Measurements from ENCODE around the gene TMEFF2. TPM values are rescaled to one million over a fixed set of nuclear protein-coding genes. Genes with fewer than 3 reads are reported as not detected.
"Not testable (repeated sequence)": the region's sequence is repeated elsewhere in the genome, so short reads cannot be mapped to it uniquely, and the experiment has no call there.

The TMEFF2 gene
- total RNA-seq, 1 donor: not detected

DNA sequence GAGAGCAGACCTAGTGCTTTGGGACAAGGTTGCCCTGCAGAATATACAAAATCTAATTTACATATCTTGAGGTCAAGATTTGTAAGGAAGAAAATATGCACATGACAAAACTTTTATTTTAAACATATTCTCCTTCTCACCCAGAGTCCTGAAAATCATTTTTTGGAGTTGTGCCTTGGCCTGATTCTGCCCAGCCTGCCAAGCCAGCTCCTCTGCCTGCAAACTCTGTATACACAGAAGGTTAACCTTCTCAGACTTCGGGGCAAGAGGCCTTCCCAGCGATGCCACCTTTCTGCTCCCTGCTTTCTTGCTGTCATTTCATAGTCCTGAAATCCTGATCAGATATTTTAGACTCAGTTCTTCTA, 252.0 kb downstream of the TMEFF2 start:
- no peak for DNase-seq (ENCODE audit: low read depth in 2 of 3, low spot score in 2 of 3)

DNA sequence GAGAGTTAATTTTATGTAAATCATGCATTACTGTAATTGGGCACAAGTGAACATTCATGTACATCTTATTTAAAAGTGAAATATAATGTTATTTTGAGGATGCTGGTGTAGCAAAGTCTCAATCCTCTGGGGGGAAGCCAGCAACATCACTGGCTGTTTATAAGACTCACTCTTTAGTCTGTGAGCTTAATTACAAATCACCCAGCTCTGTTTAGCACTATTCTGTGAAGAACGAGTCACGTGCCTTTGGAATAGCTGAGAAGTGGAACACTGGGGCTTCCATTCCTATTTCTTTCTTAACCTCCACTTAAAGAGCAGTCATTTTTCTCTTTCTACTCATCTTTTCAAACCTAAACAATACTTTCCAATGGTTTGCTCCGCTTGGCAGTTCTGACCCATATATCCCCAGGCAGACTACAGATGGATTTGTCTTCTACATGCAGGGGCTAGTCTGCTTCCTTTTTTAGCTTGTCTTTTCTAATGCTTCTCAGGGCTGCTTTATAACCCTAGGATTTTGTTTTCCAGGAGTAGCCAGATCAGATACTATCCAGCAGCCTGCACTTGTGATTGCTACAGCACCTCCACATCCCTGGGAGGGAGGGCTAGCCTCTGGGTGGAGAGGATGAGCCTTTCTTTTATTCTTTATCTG, 252.5 kb downstream of the TMEFF2 start:
- DNase-seq (ENCODE audit: low read depth in 2 of 3, low spot score in 2 of 3): no peak

DNA sequence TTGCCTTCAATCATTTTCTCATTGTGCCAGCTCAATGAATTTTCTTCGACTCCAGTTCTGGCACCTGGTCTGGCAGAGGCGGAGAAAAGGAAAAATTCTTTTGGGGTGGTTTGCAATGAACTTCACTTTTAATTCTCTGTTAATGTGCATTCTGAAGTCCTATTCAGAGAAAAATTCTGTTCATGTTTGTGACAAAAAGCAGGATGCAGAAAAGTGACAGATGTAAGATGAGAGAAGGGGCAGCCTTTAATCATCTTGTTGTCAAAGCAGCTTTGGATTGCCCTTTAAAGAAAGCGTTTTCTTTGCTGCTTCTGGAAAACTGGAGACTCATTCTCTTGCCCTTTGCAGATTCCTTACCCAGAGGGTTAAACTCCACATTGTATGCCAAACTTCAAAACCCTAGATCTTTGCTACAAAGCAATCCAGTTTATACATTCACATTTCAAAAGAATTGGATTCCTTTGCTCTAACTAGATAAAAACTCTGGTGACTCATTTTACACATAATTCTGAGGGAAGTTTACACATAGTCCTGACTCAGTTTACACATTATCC, 253.3 kb downstream of the TMEFF2 start:
- DNase-seq (ENCODE audit: low read depth in 2 of 3, low spot score in 2 of 3): no peak

DNA sequence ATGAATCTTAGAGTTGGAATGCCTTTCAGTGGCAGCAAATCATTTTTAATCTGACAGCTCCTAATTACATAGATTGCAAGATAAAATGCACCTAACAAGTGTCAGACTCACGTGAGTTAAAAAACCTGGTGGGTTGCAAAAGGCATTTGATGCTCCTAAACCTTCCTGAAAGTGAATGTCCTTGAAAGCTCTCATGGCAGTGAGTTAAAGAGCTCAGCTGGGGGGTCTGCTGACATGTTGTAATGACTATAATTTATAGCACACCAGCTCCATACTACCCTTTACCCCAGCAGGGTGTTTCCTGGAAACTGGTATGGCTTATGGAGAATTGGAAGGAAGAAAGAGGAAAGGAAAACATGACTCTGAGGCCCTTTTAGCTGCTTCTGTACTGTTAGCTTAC, 256.0 kb downstream of the TMEFF2 start:
- DNase-seq (ENCODE audit: low read depth in 2 of 3, low spot score in 2 of 3): no peak

DNA sequence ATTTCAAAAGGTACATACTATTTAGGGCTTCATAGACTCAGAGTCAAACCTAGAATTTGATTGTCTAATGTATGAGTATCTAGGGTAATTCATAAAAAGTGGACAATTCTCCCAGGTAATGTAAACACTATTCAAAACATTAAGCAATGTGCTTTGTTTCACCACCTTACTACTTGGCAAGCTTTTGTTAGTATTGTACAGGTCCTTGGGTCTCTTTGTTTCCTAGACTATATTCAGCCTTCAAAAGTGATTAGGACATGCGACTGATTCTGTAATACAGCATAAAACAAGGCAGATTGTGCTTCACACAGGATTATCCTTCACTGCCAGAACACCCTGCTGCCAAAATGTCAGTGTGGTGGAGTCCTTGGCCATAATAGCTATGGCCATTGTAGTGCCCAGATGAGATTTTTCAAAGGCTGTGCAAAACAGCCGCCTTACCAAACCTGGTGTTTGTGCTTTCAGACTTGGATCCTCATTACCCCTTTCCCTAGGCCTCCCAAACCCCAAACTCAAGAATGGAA, 257.8 kb downstream of the TMEFF2 start:
- DNase-seq (ENCODE audit: low read depth in 2 of 3, low spot score in 2 of 3): no peak

DNA sequence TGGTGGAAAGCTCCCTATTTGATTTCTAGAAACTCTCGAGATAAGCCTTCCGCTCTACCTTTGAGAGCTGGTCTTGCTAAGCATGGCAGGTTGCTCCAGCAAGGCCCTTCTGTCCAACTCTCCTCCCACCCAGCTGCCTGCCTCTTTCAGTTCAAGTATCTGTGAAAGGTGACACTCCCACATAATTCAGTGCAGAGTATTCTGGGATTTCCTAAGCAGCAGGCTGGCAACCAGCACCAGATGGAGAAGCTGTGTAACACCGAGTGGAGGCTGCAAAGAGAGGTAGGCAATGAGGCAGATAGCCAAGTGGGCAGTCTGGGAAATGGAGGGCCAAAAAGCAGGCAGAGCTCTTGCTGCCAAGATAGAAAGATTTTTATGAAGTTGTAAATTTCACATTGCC, 259.5 kb downstream of the TMEFF2 start:
- no peak for DNase-seq (ENCODE audit: low read depth in 2 of 3, low spot score in 2 of 3)

DNA sequence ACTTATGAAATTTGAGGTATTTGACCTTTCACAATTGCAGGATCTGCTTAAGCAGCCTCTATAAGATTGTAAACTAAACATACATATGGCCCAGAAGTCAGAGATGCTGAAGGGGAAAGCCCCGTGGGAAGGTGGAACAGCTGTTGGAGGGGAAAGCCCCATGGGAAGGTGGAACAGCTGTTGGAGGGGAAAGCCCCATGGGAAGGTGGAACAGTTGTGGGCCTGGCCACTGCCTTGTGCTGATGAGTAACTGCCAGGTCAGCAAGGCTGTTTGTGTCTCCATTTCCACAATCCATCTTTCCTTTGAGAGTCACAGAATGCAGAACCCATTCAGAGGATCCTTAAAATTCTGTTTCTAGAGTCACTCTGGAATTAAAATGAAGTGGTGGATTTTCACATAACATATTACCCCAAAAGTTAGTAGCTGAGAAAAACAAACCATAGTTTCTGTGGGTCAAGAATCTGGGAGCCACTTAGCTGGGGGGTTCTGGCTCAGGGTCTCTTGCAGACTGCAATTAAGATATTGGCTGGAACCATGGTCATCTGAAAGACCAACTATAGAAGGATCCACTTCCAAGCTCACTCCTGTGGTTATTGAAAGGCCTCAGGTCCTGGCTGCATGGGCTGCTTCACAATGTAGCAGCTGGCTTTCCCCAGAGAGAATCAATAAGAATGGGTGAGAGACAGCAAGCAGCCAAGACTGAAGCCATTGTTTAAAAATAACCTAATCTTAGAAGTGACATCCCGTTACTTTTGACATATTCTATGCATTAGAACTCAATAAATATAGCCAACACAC, 261.2 kb downstream of the TMEFF2 start:
- DNase-seq (ENCODE audit: low read depth in 2 of 3, low spot score in 2 of 3): no peak

DNA sequence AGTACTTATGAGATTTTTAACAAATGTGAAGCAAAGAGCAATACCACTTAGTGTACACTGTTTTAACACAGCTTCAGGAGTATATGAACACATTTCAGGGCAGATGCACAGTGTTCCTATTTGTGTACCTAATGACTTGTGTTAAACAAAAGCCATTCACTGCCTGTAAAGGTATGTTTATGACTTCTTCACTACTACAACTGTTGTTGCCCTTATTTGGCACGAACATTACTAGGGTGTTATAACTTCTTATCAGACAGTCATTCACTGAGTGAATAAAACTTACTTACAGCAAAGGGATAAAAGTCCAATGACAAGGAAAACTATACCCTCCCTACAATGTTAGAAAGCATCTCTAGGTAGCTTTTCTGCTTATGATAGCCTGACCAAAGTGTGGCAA, 262.4 kb downstream of the TMEFF2 start:
- DNase-seq (ENCODE audit: low read depth in 2 of 3, low spot score in 2 of 3): no peak

DNA sequence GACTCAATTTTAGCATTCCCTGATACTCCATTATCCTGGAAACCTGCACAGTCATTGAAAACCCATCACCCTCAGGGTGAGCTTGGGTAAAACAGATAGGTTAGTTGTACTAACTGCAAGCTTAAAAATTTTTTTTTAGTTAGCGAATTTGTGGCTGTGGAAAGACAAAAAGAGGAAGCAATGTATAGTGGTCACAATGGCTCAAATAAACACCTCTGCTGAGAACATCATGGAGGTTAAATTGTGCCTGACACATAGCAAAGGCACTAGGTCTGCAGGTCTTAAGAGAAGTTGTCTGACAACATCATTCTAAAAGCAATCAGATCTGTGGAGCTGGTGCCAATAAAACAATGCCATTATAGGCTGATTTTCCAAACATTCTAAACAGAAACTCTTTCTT, 263.4 kb downstream of the TMEFF2 start:
- DNase-seq (ENCODE audit: low read depth in 2 of 3, low spot score in 2 of 3): peak in 1 of 3 donors; percentile 55

DNA sequence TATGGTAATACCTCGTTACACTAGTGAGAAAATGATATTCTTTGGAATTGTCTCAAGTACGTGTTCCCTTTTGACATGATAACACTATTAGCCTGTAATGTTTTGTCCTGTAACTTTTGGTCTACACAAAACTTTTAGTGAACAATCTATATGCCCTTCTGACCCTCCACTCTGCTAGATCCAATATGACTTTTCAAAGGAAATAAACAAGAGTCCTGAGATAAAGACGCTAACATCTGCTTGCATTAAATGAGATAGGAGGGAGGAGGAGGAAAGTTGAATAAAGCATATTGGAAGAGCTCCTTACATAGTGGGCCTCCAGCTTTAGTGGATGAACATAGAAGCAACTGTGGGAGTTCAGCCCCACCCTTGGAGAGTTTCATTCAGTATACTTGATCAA, 264.5 kb downstream of the TMEFF2 start:
- DNase-seq (ENCODE audit: low read depth in 2 of 3, low spot score in 2 of 3): no peak

DNA sequence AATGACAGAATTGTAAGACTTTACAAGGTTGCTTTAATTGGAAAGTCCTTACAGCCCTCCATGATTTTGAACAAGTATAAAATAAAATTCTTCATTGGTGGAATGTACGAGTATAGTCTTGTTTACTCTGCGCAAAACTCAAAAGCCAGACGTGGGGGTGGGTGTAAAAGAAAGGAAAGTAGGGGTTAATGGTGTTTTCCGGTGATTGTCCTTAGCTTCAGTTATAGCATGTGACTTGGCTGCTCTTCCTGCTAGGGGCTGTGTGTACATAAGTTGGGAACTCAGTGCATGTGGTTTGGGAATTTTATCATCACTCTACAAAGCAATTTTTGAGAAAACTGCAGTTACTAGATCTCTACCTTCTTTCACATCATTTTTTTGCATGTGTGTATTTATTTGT, 265.4 kb downstream of the TMEFF2 start:
- DNase-seq (ENCODE audit: low read depth in 2 of 3, low spot score in 2 of 3): no peak

DNA sequence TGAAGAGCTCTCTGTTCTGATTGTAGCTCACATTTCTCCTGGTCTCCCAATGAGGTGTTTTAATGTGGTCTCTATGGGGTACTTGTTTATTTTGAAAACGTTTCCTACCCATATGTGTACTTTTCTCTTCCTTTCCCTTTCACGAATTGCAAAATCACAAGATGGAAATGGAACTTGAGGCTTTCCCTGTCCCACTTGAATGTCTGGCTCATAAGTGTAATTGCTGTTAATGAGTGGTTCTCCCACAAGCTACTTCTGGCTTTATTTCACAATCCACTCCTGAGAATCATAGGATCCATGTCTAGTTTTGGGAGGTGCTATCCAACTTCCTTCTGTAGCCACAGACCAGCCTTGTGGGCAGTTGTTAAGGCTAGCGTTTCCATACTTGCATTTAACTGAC, 266.7 kb downstream of the TMEFF2 start:
- DNase-seq (ENCODE audit: low read depth in 2 of 3, low spot score in 2 of 3): no peak

DNA sequence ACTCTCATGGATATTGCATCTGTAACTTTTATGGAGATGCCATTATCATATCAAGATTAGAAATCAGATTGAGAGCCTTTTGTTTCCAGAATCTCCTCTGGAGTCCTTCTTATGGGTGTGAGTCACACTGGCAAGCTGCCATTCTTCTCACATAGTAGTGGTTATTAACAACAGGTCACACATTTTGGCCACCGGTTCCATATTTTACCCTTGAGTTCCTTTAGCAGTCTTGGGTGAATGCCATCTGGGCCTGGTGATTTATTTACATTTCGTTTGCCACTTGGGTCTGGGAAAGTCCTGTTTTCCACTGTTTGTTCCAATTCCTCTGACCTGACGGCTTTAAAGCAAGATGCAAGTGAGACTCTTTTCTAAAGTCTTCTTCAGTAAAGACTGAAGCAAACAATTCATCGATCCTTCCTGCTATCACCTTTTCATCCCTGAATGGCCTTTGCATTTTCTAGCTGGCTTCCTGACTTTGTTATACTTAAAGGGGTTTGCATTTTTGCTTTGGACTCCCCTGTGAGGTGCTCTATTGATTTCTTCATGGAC, 267.3 kb downstream of the TMEFF2 start:
- peak in 1 of 3 donors; percentile 26 for DNase-seq (ENCODE audit: low read depth in 2 of 3, low spot score in 2 of 3)

DNA sequence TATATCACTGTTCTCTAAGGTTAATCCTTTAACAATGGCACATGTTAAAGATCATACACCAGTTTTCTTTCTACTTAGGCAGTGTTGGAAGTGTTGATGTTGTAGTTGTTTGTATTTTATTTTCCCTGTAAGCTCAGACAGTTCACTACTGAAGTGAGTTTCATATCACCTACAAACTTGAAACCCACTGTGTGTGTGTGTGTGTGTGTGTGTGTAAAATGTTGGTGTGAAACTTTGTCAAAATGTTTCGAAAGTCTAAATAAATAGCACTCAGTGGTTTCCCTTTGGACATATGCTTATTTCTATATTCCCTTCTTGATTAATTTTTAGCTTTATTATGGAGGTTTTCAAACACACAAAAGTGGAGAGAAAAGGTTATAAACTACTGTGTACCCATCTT, 268.1 kb downstream of the TMEFF2 start:
- DNase-seq (ENCODE audit: low read depth in 2 of 3, low spot score in 2 of 3): no peak

DNA sequence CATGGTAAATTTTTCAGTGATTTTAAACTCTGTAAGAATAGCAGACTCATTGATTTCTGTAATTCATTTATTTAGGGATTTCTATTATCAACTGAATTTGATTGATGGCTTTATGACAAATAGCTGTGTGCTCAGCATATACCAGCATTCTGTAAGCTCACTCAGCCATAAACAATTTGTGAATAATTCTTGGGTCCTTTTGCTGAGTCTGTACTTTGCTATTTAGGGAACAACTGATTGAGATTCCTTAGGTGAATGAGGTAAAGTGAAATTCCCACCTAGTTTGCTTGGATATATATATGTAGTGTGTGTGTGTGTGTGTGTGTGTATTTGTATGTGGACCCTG, 271.1 kb downstream of the TMEFF2 start:
- DNase-seq (ENCODE audit: low read depth in 2 of 3, low spot score in 2 of 3): no peak

DNA sequence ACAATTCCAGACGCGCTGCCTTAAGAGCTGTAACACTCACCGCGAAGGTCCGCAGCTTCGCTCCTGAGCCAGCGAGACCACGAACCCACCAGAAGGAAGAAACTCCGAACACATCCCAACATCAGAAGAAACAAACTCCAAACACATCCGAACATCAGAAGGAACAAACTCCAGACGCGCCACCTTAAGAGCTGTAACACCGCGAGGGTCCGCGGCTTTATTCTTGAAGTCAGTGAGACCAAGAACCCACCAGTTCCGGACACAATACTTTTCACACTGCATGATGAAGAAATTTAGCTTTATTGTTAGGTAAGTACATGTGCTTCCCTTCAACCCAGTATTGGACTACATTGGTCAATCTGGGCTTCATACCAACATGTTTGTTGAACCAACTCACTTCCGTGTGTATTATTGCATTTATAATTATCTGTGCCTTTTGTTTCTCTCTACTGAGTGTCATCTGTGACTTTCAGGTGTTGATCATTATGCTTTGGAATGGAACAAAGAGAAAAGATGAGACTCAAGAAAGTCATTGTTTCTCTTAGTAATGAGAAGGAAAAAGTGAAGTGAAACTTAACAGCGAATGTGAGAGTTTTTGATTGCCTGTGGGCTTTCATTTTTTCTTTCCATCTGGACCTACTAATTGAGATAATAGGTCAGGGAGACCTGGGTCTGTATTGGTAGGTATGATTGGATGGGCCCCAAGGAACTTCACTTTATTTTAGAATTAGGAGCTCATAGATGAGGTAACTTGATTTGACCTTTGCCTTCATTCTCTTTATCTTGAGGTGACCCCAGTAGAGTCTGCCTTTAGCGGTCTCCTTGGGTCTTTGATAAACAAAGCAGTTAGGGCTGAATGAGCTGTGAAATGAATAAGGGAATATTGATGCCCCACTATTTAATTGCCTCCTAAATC, 271.7 kb downstream of the TMEFF2 start:
- no peak for DNase-seq (ENCODE audit: low read depth in 2 of 3, low spot score in 2 of 3)

DNA sequence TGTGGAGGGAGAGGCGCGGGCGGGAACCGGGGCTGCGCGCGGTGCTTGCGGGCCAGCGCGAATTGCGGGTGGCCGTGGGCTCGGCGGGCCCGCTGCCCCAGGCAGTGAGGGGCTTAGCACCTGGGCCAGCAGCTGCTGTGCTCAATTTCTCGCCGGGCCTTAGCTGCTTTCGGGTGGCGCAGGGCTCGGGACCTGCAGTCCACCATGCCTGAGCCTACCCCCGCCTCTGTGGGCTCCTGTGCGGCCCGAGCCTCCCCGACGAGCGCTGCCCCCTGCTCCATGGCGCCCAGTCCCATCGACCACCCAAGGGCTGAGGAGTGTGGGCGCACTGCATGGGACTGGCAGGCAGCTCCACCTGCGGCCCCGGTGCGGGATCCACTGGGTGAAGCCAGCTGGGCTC, 273.1 kb downstream of the TMEFF2 start:
- DNase-seq (ENCODE audit: low read depth in 2 of 3, low spot score in 2 of 3): not testable (repeated sequence)

DNA sequence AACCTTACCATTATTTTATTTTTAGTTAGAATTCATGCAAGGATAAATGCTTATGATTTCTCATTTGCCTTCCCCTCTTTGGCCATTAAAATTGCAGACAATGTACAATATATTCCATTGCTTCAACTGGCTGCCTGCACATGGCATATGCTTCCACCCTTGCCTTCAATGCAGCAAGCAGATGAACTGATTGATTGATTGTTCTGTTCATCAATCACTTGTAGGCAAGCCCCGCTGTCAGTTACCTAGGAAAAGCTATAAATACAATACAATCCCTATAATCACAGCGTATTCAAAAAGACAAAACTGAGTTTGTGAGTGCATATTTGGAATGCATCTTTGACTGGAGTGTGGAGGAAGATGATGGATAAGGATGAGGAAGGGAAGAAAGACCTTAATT, 274.2 kb downstream of the TMEFF2 start:
- DNase-seq (ENCODE audit: low read depth in 2 of 3, low spot score in 2 of 3): no peak

DNA sequence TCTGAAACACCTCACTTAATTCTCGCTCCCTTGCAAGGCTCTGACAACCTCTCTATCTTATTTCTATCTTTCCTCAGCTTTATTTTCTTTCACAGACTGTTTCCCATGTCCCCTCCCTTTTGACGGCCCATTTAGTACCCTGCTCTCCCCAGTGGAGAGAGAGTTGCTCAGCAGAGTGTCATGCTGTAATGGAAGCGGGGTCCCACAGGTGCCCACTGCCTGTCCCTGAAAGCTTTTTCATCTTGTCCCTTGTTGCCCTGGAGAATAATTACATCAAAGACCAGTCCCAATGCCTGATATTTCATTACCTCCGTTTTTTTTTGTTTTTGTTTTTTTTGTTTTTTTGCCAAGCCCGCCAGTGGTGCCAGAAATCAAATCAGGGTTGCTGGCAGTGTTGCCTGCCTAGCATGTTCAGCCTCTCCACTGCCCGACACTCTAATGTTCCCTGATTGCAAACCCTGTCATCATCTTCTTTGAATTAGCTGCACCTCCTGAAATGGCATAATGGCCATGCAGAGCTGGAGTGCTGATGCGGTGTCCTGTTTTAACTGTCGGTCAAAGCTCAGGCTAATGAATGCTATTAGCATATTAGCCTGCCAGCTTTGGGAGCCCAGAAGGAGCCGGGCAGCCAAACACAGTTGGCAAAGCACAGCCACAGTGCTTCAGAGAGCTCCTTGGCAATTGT, 276.6 kb downstream of the TMEFF2 start:
- no peak for DNase-seq (ENCODE audit: low read depth in 2 of 3, low spot score in 2 of 3)

DNA sequence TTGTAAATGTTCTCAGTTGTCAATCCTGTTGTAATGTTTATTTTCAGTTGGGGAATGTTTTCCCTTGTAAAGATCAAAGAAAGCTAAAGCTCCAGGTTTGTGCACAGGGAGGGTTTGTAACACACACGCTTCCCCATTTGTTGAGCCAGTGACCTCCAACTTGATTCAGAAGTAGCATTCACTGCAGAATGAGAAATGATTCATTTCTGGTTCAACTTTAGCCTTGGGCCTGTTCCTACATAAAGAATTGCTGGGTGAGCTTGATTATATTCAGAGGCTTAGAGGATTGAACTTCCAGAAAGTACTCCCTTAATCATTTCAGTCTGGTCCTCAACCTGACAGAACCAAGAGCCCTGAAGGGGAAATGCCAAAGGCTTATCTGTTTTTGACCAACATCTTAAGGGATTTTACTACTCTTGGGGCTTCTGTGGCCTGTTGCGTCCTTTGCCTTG, 277.3 kb downstream of the TMEFF2 start:
- no peak for DNase-seq (ENCODE audit: low read depth in 2 of 3, low spot score in 2 of 3)

All from hematopoietic multipotent progenitor cell (in vitro differentiated cells).